Omental fat pad (tissue), 4 donors: ENCODE data around the gene LGALS3BP. TPM values are rescaled to one million over a fixed set of nuclear protein-coding genes. Genes with fewer than 3 reads are reported as not detected.

Source experiments
- ATAC-seq: fragments of 150-250 bp; one replicate; pipeline ENCODE4 v1.9.1; 2016; ENCODE audit warnings: mild to moderate bottlenecking, moderate library complexity; ENCODE audit not compliant: low FRiP score
- DNase-seq: peaks from one replicate; pipeline ENCODE4 v3.0.0-alpha.2; 2019; ENCODE audit warnings: low spot score
- total RNA-seq, 4 donors: library from RNA; depleted of rRNA; stranded (reverse); fragments of >200 nt; gene quantifications; one replicate each; pipeline ENCODE4 v1.1.0, GENCODE V29; 2016
- TF ChIP-seq, protein P1 (sequence below), 3 donors: fragments of 450-650 bp; IDR thresholded peaks; one replicate each; pipeline ENCODE4 v1.5.1; 2016 to 2017; ENCODE audit warnings: antibody characterized with exemption in 3 of 3, mild to moderate bottlenecking in 3 of 3, moderate library complexity in 2 of 3

Gene LGALS3BP
- total RNA-seq, 4 donors from 2014 or later: 325 to 516 (median 441) TPM

- no peak for DNase-seq
- ATAC-seq: peak; percentile 55
- TF ChIP-seq, protein P1, sequence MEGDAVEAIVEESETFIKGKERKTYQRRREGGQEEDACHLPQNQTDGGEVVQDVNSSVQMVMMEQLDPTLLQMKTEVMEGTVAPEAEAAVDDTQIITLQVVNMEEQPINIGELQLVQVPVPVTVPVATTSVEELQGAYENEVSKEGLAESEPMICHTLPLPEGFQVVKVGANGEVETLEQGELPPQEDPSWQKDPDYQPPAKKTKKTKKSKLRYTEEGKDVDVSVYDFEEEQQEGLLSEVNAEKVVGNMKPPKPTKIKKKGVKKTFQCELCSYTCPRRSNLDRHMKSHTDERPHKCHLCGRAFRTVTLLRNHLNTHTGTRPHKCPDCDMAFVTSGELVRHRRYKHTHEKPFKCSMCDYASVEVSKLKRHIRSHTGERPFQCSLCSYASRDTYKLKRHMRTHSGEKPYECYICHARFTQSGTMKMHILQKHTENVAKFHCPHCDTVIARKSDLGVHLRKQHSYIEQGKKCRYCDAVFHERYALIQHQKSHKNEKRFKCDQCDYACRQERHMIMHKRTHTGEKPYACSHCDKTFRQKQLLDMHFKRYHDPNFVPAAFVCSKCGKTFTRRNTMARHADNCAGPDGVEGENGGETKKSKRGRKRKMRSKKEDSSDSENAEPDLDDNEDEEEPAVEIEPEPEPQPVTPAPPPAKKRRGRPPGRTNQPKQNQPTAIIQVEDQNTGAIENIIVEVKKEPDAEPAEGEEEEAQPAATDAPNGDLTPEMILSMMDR (IDR thresholded peaks at IDR 0.05): peak in 1 of 3 donors; percentile 68
Measured at GRCh38 chr17:79019632-79020584, 40.2 kb upstream of the LGALS3BP start.

GRCh38 chr17:79019261-79019631 is 39.5 kb upstream of the LGALS3BP start:
- TF ChIP-seq, protein P1 (IDR thresholded peaks at IDR 0.05): no peak
- no peak for ATAC-seq
- no peak for DNase-seq

- TF ChIP-seq, protein P1 (IDR thresholded peaks at IDR 0.05): no peak
- ATAC-seq (no peak), DNase-seq (no peak)
Measured at GRCh38 chr17:79018370-79018695, 38.6 kb upstream of the LGALS3BP start.

DNA sequence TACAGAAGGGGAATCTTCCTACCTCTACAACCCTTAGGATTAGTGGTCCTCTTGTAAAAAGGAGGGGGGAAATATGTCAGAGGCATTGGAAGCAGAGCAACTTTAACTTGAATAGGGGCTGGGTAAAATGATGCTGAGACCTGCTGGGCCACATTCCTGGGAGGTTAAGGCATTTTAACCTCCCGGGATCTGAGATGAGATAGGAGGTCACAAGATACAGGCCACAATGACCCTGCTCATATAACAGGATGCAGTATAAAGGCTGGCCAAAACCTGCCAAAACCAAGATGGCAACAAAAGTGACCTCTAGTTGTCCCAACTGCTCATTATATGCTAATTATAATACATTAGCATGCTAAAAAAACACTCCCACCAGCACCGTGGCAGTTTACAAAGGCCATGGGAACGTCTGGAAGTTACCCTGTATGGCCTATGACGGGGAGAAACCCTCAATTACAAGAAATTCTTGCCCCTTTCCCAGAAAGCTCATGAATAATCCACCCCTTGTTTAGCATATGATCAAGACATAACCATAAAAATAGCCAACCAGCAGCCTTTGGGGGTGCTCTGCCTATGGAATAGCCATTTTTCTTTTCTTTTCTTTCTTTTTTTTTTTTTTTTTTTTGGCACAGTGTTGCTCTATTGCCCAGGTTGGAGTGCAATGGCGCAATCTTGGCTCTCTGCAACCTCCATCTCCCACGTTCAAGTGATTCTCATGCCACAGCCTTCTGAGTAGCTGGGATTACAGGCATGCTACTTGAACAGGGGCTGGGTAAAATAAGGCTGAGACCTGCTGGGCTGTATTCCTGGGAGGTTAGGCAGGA is 38.0 kb upstream of the LGALS3BP start:
- DNase-seq: no peak
- TF ChIP-seq, protein P1 (IDR thresholded peaks at IDR 0.05): no peak
- ATAC-seq: no peak

DNA sequence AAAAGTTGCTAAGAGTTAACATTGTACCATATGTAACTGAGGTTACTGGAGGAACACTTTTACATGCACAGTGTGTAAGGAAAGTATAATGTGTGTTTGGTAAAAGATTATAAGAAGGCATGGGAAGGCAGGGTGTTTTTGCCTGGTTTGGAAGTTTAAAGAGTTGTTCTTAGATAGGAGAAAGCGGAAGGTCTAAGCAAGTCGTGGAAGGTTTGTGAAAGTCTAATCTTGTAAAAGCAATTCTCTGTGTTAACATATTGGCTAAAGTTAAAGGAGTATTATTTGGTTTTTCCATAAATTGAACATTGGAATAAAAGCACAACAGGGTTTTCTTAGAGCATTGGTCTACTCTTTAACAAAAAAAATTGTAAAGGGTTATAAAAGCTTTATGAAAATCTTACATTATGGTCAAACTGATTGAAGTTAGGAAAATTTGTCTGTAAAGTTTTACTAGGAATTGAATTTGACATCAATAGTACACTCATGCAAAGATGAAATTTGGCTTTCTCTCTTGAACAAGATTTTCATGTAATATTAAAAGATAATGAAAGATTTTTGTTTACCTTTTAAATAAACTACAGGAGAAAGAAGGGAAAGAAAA is 34.5 kb upstream of the LGALS3BP start:
- TF ChIP-seq, protein P1 (IDR thresholded peaks at IDR 0.05): no peak
- no peak for ATAC-seq
- DNase-seq: no peak

DNA sequence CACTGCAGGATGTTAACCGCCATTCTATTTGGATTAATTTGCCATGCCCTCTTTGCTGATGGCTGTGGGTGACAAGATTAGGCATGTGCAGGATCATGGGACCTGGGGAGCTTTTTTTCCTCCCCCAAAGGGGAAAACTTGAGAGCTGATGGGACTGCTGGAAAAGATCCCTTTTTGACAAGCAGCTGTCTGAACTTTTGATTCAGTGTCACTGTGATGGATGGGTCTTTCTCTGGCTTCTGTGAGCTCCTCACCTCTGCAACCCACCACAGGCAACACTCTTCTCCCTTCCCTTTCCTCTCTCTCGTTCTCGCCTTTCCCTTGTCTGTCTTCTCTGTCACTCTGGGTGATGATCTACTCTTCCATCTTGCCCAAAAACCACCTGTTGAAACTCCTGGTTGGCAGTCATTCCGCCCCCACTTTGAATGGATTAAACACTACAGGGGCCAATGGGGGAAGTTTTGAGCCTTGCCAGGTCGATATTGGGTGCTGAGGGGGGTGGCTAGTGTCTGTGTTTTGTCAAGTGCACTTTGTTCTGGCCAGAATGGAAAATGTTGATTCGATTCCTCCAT is 32.9 kb upstream of the LGALS3BP start:
- ATAC-seq (no peak), DNase-seq (no peak)
- TF ChIP-seq, protein P1 (IDR thresholded peaks at IDR 0.05): no peak
